Kidney capillary endothelial cell (primary cell): Measurements from ENCODE around the gene MED9.

ENCODE experiments used
- DNase-seq: peaks from one replicate; pipeline ENCODE4 v3.0.0-alpha.2; 2018; ENCODE audit warnings: low spot score

The MED9 gene

DNA sequence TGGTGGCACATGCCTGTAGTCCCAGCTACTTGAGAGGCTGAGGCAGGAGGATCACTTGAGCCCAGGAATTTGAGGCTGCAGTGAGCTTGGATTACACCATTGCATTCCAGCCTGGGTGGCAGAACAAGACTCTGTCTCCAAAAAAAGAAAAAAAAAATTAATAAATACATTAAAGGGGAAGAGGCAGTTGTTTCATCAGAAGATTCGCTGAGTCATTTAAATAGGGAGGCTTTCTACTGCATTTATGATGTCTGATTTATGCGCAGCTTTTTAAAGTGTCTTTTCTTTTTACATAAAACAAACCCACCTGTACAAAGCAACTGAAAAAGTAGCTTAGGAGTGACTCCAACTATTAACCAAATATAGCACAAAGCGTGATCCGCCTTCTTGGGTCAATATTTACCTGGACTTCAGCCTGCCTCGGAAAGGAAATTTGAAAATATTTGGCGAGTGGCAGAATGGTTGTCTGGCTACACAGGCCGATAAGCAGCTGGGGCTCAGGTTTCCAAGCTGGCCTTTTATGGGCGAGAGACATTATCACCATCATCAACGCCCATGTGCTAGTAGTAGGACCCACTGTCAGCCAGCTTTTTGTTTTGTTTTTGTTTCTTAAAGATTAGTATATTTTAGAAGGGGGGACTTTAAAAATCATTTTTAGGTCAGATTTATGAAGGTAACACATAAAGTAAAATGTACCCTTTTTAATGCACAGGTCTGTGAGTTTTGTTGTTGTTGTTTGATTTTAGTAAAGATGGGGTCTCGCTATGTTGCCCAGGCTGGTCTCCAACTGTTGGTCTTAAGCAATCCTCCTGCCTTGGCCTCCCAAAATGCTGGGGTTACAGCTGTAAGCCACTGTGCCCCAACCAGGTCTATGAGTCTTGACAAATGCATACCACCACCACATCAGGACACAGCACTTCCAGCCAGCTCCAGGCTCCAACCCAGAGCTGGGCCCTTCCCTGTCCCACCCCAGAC is 61.9 kb downstream of the MED9 start:
- DNase-seq = no peak

DNA sequence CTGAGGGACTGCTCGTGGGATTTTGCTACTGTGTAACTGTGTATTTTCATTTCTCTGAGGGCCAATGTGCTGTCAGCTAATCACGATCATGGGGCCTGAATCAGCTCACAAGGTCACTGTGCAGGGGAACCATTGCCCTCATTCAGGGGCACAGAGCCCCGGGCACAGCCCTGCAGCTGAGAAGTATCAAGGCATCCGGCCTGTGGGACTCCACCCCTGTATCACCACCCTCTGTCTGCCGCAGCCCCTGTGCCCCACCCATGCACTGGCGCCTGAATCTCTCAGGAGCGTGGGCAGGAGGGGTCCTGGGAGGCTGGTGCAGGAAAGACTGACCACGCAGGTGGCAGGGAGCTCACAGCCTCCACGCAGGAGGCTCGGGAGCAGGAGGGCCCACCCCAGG is 62.8 kb downstream of the MED9 start:
- DNase-seq = no peak

DNA sequence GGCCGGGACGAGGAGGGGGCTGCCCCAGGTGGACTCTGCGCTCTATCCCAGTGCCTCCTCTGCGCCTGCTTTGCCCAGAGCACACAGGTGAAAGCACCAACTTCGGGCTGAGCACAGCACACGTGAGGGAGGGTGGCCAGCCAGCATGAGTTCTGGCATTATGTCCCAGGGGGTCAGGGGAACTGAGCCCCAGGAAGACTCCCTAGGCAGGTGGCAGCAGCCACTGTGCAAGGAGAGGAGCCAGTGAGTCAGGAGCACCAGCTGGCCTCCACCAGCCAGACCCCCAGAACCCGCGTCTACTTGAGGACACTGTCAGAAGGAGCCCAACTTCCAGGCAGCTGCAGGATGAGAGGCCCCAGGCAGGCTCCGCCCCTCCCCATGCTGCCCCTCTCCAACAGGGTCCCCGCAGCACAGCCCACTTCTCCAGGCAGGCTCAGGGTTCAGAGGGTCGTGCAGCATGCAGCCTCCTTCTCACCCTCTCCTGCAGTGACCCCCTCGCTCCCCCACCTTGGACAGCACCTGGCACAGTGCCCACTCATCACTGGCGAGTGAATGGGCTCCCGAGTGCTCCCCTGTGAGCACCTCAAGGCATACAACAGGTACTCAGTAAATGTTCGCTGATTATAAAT is 63.6 kb downstream of the MED9 start:
- DNase-seq = no peak

DNA sequence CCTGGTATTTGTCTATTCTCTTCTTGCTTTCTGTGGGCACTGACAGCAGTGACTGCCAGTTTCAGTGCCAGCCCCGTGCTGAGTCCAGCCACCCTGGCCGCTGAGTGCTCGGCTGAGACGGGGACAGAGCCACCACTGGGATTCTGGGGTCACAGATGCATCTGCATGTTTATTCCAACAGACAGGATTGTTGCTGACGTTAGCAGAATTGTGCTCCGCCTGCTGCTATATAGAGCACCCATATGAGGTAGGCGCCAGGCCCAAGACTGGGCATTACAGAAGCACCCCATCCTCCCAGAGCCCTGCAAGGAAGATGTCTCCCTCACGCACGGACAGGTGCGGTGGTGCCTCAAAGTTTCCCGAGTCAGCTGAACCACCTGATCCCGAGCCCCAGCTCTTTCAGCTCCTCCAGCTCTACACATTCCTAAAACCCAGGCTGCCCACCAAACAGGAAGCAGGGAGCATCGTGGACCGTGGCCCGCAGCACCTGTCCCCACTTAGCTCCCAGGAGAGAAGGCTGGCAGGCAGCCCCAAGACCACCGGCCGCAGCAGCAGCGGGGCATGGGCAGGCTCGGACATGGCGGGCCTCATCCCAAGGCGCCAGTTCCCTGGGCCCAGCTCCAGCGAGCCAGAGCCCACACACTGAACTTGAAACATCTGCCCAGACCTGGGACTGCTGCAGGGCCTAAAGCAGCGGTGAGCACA is 64.3 kb downstream of the MED9 start:
- DNase-seq = no peak

DNA sequence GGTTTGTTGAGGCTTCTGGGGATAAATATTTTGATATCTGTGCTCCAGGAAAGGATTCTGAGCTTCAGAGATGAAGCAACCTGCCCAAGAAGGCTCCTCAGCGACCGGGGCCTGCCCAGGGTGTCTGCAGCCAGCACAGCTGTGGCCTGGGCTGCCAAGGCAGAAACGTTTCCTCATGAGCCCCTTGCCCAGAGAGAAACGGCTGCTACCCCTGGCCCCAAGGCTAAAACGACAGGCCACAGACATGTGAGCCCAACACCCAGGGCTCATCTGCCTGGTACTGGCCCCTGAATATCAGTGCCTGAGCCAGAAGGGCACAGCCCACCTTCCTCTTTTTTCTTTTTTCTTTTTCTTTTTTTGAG is 64.8 kb downstream of the MED9 start:
- no peak for DNase-seq
